HUDEP-2 (cell line): ENCODE results near the gene MRPL12.

Source experiments
- DNase-seq, 76 experiments: peaks; one replicate each; lab custom pipeline; 2025; ENCODE audit not compliant: unreplicated experiment in 76 of 76; lab: John Stamatoyannopoulos, UW

MRPL12 gene

GRCh38 chr17:81700353-81701287, 2.5 kb upstream of the MRPL12 start:
- no peak for DNase-seq

- peak in 47 of 76 experiments; percentile 7 to 67 (median 36) for DNase-seq
Observed at GRCh38 chr17:81701288-81702071, 1.7 kb upstream of the MRPL12 start.

- peak in 3 of 76 experiments; percentile 14 to 37 (median 24) for DNase-seq
Observed at GRCh38 chr17:81703747-81704654, 834 bp downstream of the MRPL12 start.

- DNase-seq: no peak
Observed at GRCh38 chr17:81705518-81706231, 2.5 kb downstream of the MRPL12 start.

GRCh38 chr17:81706232-81706611, 3.1 kb downstream of the MRPL12 start:
- no peak for DNase-seq

- no peak for DNase-seq
Observed at GRCh38 chr17:81706757-81707624, 3.8 kb downstream of the MRPL12 start.

- DNase-seq: no peak
Observed at GRCh38 chr17:81707725-81708646, 4.8 kb downstream of the MRPL12 start.

- DNase-seq: no peak
Observed at GRCh38 chr17:81708739-81709185, 5.6 kb downstream of the MRPL12 start.

GRCh38 chr17:81710514-81711308, 7.5 kb downstream of the MRPL12 start:
- peak in 2 of 76 experiments; percentile 30 for DNase-seq

- DNase-seq: peak in 71 of 76 experiments; percentile 15 to 89 (median 70)
Observed at GRCh38 chr17:81711814-81712467, 8.8 kb downstream of the MRPL12 start, which contains the start of gene SLC25A10. Gene SLC25A10, plus strand, starts transcription at chr17:81712284. Its CDS starts 143 bp downstream, at chr17:81712427.

- DNase-seq: peak in 21 of 76 experiments; percentile 12 to 67 (median 35)
Observed at GRCh38 chr17:81712468-81713003, 9.4 kb downstream of the MRPL12 start.

GRCh38 chr17:81713004-81713555, 9.9 kb downstream of the MRPL12 start:
- peak in 1 of 76 experiments; percentile 11 for DNase-seq

GRCh38 chr17:81713556-81714411, 10.6 kb downstream of the MRPL12 start:
- peak in 41 of 76 experiments; percentile 7 to 62 (median 28) for DNase-seq

GRCh38 chr17:81714412-81715106, 11.4 kb downstream of the MRPL12 start:
- DNase-seq: no peak
